GM10266 (cell line): Measurements from ENCODE around the gene CD8B.

ENCODE experiments used
- DNase-seq: peaks from one replicate; pipeline ENCODE4 v3.0.0; 2012; ENCODE audit errors: extremely low spot score
- CTCF ChIP-seq: IDR thresholded peaks from 2 replicates; pipeline ENCODE4 v1.5.1; 2012; ENCODE audit warnings: mild to moderate bottlenecking, low read depth; ENCODE audit not compliant: control insufficient read depth, insufficient read depth; ENCODE audit errors: missing control alignments

The CD8B gene

GRCh38 chr2:86779971-86780370, 81.7 kb downstream of the CD8B start:
- no peak for DNase-seq
- no peak for TF ChIP-seq CTCF

GRCh38 chr2:86778957-86779356, 82.7 kb downstream of the CD8B start:
- no peak for DNase-seq
- no peak for TF ChIP-seq CTCF

- no peak for DNase-seq
- TF ChIP-seq CTCF: no peak
Measured at GRCh38 chr2:86776532-86776931, 85.2 kb downstream of the CD8B start.

- no peak for TF ChIP-seq CTCF
- no peak for DNase-seq
Measured at GRCh38 chr2:86775338-86775737, 86.3 kb downstream of the CD8B start.

GRCh38 chr2:86774862-86775261, 86.8 kb downstream of the CD8B start:
- TF ChIP-seq CTCF: no peak
- DNase-seq: no peak

GRCh38 chr2:86772611-86773010, 89.1 kb downstream of the CD8B start:
- TF ChIP-seq CTCF: no peak
- DNase-seq: no peak

- TF ChIP-seq CTCF: no peak
- DNase-seq: no peak
Measured at GRCh38 chr2:86770816-86771301, 90.8 kb downstream of the CD8B start.
